Osteoblast (primary cell): ENCODE results near the gene GYG2. TPM values are rescaled to one million over a fixed set of nuclear protein-coding genes. Genes with fewer than 3 reads are reported as not detected.
A peak's percentile ranks its signal among the peaks of the same experiment; 100 is the strongest.
"Not testable (repeated sequence)": the region's sequence is repeated elsewhere in the genome, so short reads cannot be mapped to it uniquely, and the experiment has no call there.

Source experiments
- DNase-seq: peaks from one replicate; pipeline ENCODE4 v3.0.0; 2011; ENCODE audit warnings: low spot score, mixed read lengths; ENCODE audit not compliant: insufficient read length; ENCODE audit errors: missing footprints
- H2AFZ ChIP-seq: 2 replicates; pipeline ENCODE4 v1.6.0; 2011; ENCODE audit warnings: mild to moderate bottlenecking, low read length
- H3K27ac ChIP-seq: 2 replicates; pipeline ENCODE4 v1.5.1; 2011; ENCODE audit warnings: mild to moderate bottlenecking, low read depth, low read length, moderate library complexity
- H3K27me3 ChIP-seq: 2 replicates; pipeline ENCODE4 v1.6.0; 2012; ENCODE audit warnings: mild to moderate bottlenecking, control low read depth, inconsistent platforms, low read length, moderate library complexity; ENCODE audit not compliant: insufficient read depth
- H3K36me3 ChIP-seq: 2 replicates; pipeline ENCODE4 v1.5.1; 2011; ENCODE audit warnings: mild to moderate bottlenecking, low read length, control low read depth, moderate library complexity; ENCODE audit not compliant: insufficient read depth
- H3K4me1 ChIP-seq: 2 replicates; pipeline ENCODE4 v1.5.1; 2011; ENCODE audit warnings: mild to moderate bottlenecking, low read length, control low read depth, moderate library complexity; ENCODE audit not compliant: insufficient read depth
- H3K4me2 ChIP-seq: 2 replicates; pipeline ENCODE4 v1.6.0; 2011; ENCODE audit warnings: mild to moderate bottlenecking, low read length; ENCODE audit not compliant: insufficient read depth
- H3K4me3 ChIP-seq: fragments of 200-600 bp; sonication (generic); 3 replicates; pipeline ENCODE4 v1.5.1; 2012; ENCODE audit warnings: mild to moderate bottlenecking, low read length, inconsistent platforms; ENCODE audit not compliant: insufficient read depth
- H3K79me2 ChIP-seq: 2 replicates; pipeline ENCODE4 v1.6.0; 2012; ENCODE audit warnings: mild to moderate bottlenecking, low read length, control low read depth, inconsistent platforms; ENCODE audit not compliant: insufficient read depth
- H3K9me3 ChIP-seq: 2 replicates; pipeline ENCODE4 v1.5.1; 2011; ENCODE audit warnings: low read depth, low read length, control low read depth
- H4K20me1 ChIP-seq: 2 replicates; pipeline ENCODE4 v1.6.0; 2012; ENCODE audit warnings: mild to moderate bottlenecking, low read length, control low read depth; ENCODE audit not compliant: insufficient read depth
- CTCF ChIP-seq: IDR thresholded peaks from 2 replicates; pipeline ENCODE4 v1.5.1; 2011; ENCODE audit warnings: mild to moderate bottlenecking, low read depth, low read length, moderate library complexity; ENCODE audit errors: extremely low read depth
- total RNA-seq: library from RNA; depleted of rRNA; stranded (reverse); fragments of >200 nt; gene quantifications from 2 replicates; pipeline ENCODE4 v1.2.3, GENCODE V29; 2012

Gene GYG2
- total RNA-seq, 1 donor = 6.2 TPM

DNA sequence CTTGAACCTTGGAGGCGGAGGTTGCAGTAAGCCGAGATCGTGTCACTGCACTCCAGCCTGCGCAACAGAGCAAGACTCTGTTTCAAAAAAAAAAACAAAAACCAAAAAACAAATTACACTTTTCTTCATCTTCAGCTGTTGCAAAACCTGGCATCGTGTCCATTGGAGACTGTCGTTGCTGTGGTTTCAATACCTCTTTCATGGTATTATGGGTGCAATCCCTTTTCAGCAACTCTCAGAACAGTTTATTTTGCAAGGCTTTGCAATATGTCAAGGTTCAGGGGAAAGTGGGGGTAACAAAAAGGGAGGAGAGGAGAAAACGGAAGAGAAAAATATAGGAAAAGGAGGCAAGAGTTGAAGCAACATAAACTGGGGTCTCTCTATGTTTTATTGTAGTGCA, 59.6 kb downstream of the GYG2 start:
- Histone ChIP-seq H2AFZ (no peak overlapping the region), H3K9me3 (no peaks in the 10 kb centered on the region), H3K4me1 (no peaks in the 10 kb centered on the region), H3K4me2 (peak overlapping the region; percentile 95), H3K4me3 (no peak overlapping the region), H3K36me3 (no peaks in the 10 kb centered on the region), H3K27ac (no peak overlapping the region), H3K27me3 (no peaks in the 10 kb centered on the region), H3K79me2 (no peaks in the 10 kb centered on the region), H4K20me1 (no peaks in the 10 kb centered on the region)
- no peak for TF ChIP-seq CTCF
- DNase-seq = no peak

DNA sequence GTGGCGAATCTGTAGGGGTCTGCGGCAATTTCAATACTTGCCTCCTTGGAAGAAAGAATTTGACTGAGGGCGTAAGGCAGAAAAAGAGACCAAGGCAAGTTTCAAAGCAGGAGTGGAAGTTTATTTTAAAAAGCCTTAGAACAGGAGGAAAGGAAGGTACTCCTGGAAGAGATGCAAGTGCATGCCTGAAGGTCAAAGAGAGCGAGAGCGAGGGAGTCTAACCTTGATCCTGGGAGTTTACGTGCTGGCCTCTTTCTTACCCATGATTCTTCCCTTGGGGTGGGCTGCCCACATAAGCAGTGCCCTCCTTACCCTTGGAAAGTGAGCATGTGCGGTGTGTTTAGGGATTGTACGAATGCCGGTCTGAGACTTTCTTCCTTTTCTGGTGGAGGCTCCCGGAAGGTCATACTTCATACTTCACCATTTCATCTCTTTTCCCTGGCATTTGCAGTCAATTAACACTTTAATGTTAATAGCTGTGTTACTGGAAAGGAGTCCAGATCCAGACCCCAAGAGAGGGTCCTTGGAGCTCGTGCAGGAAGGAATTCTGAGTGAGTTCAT, 60.4 kb downstream of the GYG2 start:
- TF ChIP-seq CTCF = no peak
- DNase-seq = no peak
- H3K36me3 ChIP-seq = no peaks in the 10 kb centered on the region
- peak overlapping the region; percentile 95 for H3K4me2 ChIP-seq
- no peak overlapping the region for H3K27ac ChIP-seq
- no peaks in the 10 kb centered on the region for H3K79me2 ChIP-seq
- no peaks in the 10 kb centered on the region for H3K9me3 ChIP-seq
- no peaks in the 10 kb centered on the region for H3K4me1 ChIP-seq
- no peaks in the 10 kb centered on the region for H4K20me1 ChIP-seq
- H3K27me3 ChIP-seq = no peaks in the 10 kb centered on the region
- H2AFZ ChIP-seq = peak overlapping the region; percentile 92
- peak overlapping the region; percentile 74 for H3K4me3 ChIP-seq

GRCh38 chrX:2889706-2890490, 61.2 kb downstream of the GYG2 start:
- H3K4me2 ChIP-seq = peak overlapping the region; percentile 95
- H4K20me1 ChIP-seq, H3K4me1 ChIP-seq, H3K79me2 ChIP-seq, H3K27ac ChIP-seq, H3K36me3 ChIP-seq, DNase-seq, H3K27me3 ChIP-seq, H3K9me3 ChIP-seq: not testable (repeated sequence)
- peak; percentile 32 for TF ChIP-seq CTCF
- peak overlapping the region; percentile 74 for H3K4me3 ChIP-seq
- peak overlapping the region; percentile 92 for H2AFZ ChIP-seq

DNA sequence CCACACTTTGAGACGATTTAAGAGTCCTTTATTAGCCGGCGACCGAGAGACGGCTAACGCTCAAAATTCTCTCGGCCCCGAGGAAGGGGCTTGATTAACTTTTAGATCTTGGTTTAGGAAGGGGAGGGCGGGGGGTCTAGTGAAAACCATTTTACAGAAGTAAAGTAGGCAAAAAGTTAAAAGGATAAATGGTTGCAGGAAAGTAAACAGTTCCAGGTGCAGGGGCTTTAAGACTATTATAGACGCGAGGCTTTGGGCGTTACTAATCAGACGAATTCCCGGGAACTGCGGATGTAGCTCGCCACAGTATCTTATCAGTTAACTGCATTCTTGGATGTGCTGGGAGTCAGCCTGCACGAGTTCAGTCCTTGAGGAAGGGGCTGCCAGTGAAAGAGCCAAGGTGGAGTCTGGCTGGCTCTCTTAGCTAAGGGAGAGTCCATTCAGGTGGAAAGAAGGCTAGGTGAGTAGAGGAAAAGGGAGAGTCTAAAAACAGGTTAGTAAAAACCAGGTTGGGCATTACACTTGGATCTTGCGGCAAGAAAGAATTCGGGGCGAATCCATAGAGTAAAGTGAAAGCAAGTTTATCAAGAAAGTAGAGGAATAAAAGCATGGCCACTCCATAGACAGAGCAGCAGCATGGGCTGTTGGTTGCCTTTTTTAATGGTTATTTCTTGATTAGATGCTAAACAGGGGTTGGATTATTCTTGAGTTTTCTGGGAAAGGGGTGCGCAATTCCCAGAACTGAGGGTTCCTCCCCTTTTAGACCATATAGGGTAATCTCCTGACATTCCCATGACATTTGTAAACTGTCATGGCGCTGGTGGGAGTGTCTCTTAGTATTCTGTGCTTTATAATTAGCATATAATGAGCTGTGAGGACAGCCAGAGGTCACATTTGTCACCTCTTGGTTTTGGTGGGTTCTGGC, 62.1 kb downstream of the GYG2 start:
- H2AFZ ChIP-seq = not testable (repeated sequence)

More for the DNA sequence above, 62.1 kb downstream of the GYG2 start:
- not testable (repeated sequence) for H3K4me1 ChIP-seq, H4K20me1 ChIP-seq, H3K27ac ChIP-seq, H3K4me3 ChIP-seq, H3K36me3 ChIP-seq, H3K27me3 ChIP-seq, H3K79me2 ChIP-seq, H3K9me3 ChIP-seq, DNase-seq
- peak overlapping the region; percentile 95 for H3K4me2 ChIP-seq
